Neural progenitor cell (in vitro differentiated cells): ENCODE results near the gene UCMA.

Source experiments
- CTCF ChIP-seq: fragments of 200-600 bp; sonication (generic); IDR thresholded peaks from 2 replicates; pipeline ENCODE4 v1.5.1; 2017; ENCODE audit warnings: antibody characterized with exemption, mild to moderate bottlenecking
- EZH2 ChIP-seq: fragments of 200-600 bp; sonication (generic); IDR thresholded peaks from 2 replicates; pipeline ENCODE4 v1.6.1; 2017; ENCODE audit warnings: antibody characterized with exemption, mild to moderate bottlenecking, moderate library complexity

GRCh38 chr10:13221572-13221971 lies 12.6 kb downstream of the UCMA start:
- TF ChIP-seq CTCF (no peak), EZH2 (no peak)
